ENCODE measurements around the gene RAP1GAP2.
"Not testable (repeated sequence)": the region's sequence is repeated elsewhere in the genome, so short reads cannot be mapped to it uniquely, and the experiment has no call there.

The RAP1GAP2 gene

GRCh38 chr17:2881295-2881694 is 85.1 kb downstream of the RAP1GAP2 start:
- no peak for DNase-seq (ENCODE audit: low read depth in 2 of 2, low spot score in 1 of 2)

GRCh38 chr17:2883544-2884213 is 87.4 kb downstream of the RAP1GAP2 start:
- DNase-seq (ENCODE audit: low read depth in 2 of 2, low spot score in 1 of 2), result no peak

- DNase-seq (ENCODE audit: low read depth in 2 of 2, low spot score in 1 of 2), result no peak
Measured at GRCh38 chr17:2885733-2886132, 89.5 kb downstream of the RAP1GAP2 start.

GRCh38 chr17:2888326-2888725 is 92.1 kb downstream of the RAP1GAP2 start:
- DNase-seq (ENCODE audit: low read depth in 2 of 2, low spot score in 1 of 2), result no peak

GRCh38 chr17:2889256-2889655 is 93.0 kb downstream of the RAP1GAP2 start:
- DNase-seq (ENCODE audit: low read depth in 2 of 2, low spot score in 1 of 2), result no peak

GRCh38 chr17:2890778-2891177 is 94.5 kb downstream of the RAP1GAP2 start:
- DNase-seq (ENCODE audit: low read depth in 2 of 2, low spot score in 1 of 2), result not testable (repeated sequence)

GRCh38 chr17:2892305-2892971 is 96.2 kb downstream of the RAP1GAP2 start:
- no peak for DNase-seq (ENCODE audit: low read depth in 2 of 2, low spot score in 1 of 2)

- no peak for DNase-seq (ENCODE audit: low read depth in 2 of 2, low spot score in 1 of 2)
Measured at GRCh38 chr17:2893422-2893914, 97.2 kb downstream of the RAP1GAP2 start.

- DNase-seq (ENCODE audit: low read depth in 2 of 2, low spot score in 1 of 2), result no peak
Measured at GRCh38 chr17:2894782-2895181, 98.5 kb downstream of the RAP1GAP2 start.

- DNase-seq (ENCODE audit: low read depth in 2 of 2, low spot score in 1 of 2), result no peak
Measured at GRCh38 chr17:2897605-2898004, 101.4 kb downstream of the RAP1GAP2 start.

- DNase-seq (ENCODE audit: low read depth in 2 of 2, low spot score in 1 of 2), result no peak
Measured at GRCh38 chr17:2898255-2898926, 102.2 kb downstream of the RAP1GAP2 start.

GRCh38 chr17:2899906-2900305 is 103.7 kb downstream of the RAP1GAP2 start:
- no peak for DNase-seq (ENCODE audit: low read depth in 2 of 2, low spot score in 1 of 2)

- DNase-seq (ENCODE audit: low read depth in 2 of 2, low spot score in 1 of 2), result no peak
Measured at GRCh38 chr17:2900842-2901241, 104.6 kb downstream of the RAP1GAP2 start.

GRCh38 chr17:2901582-2901981 is 105.3 kb downstream of the RAP1GAP2 start:
- no peak for DNase-seq (ENCODE audit: low read depth in 2 of 2, low spot score in 1 of 2)

GRCh38 chr17:2902546-2902945 is 106.3 kb downstream of the RAP1GAP2 start:
- no peak for DNase-seq (ENCODE audit: low read depth in 2 of 2, low spot score in 1 of 2)

- DNase-seq (ENCODE audit: low read depth in 2 of 2, low spot score in 1 of 2), result no peak
Measured at GRCh38 chr17:2903193-2903974, 107.1 kb downstream of the RAP1GAP2 start.

- DNase-seq (ENCODE audit: low read depth in 2 of 2, low spot score in 1 of 2), result no peak
Measured at GRCh38 chr17:2904135-2904534, 107.9 kb downstream of the RAP1GAP2 start.

- no peak for DNase-seq (ENCODE audit: low read depth in 2 of 2, low spot score in 1 of 2)
Measured at GRCh38 chr17:2905269-2905668, 109.0 kb downstream of the RAP1GAP2 start.

- no peak for DNase-seq (ENCODE audit: low read depth in 2 of 2, low spot score in 1 of 2)
Measured at GRCh38 chr17:2905696-2906501, 109.7 kb downstream of the RAP1GAP2 start.

- DNase-seq (ENCODE audit: low read depth in 2 of 2, low spot score in 1 of 2), result no peak
Measured at GRCh38 chr17:2906901-2907300, 110.7 kb downstream of the RAP1GAP2 start.
